Lung (tissue), 12 donors: ENCODE data around the gene AFDN. TPM values are rescaled to one million over a fixed set of nuclear protein-coding genes. Genes with fewer than 3 reads are reported as not detected.

Source experiments
- ATAC-seq: fragments of 200-7000 bp; cut with Tn5 transposase; one replicate; pipeline ENCODE4 v1.9.1; 2020; ENCODE audit warnings: moderate number of reproducible peaks; ENCODE audit not compliant: insufficient read depth, low FRiP score
- DNase-seq, 3 donors: peaks; one replicate each; pipeline ENCODE4 v3.0.0-alpha.2; 2013 to 2017
- H3K27ac ChIP-seq, 2 donors: one replicate each; pipeline ENCODE4 v1.5.1; 2013; ENCODE audit warnings: mild to moderate bottlenecking in 2 of 2, moderate library complexity in 2 of 2, control low read depth in 1 of 2, inconsistent platforms in 1 of 2, low read depth in 1 of 2, low read length in 1 of 2
- H3K27me3 ChIP-seq, 3 donors: one replicate each; pipeline ENCODE4 v1.5.1; 2013; ENCODE audit warnings: low read length in 2 of 3; ENCODE audit not compliant: control insufficient read depth in 3 of 3, insufficient read depth in 3 of 3
- H3K36me3 ChIP-seq, 4 donors: one replicate each; pipeline ENCODE4 v1.5.1; 2013; ENCODE audit warnings: low read length in 4 of 4, mild to moderate bottlenecking in 1 of 4, moderate library complexity in 1 of 4; ENCODE audit not compliant: control insufficient read depth in 4 of 4, insufficient read depth in 4 of 4
- H3K4me1 ChIP-seq, 5 donors: one replicate each; pipeline ENCODE4 v1.5.1; 2013; ENCODE audit warnings: low read length in 5 of 5, mild to moderate bottlenecking in 2 of 5, moderate library complexity in 1 of 5; ENCODE audit not compliant: control insufficient read depth in 5 of 5, insufficient read depth in 5 of 5
- H3K4me3 ChIP-seq: one replicate; pipeline ENCODE4 v1.5.1; 2013; ENCODE audit warnings: mild to moderate bottlenecking, control low read depth, moderate library complexity
- H3K9ac ChIP-seq, 2 donors: one replicate each; pipeline ENCODE4 v1.5.1; 2013; ENCODE audit warnings: low read length in 2 of 2, control low read depth in 1 of 2; ENCODE audit not compliant: insufficient read depth in 1 of 2
- H3K9me3 ChIP-seq, 4 donors: one replicate each; pipeline ENCODE4 v1.5.1; 2013; ENCODE audit warnings: low read length in 3 of 4, mild to moderate bottlenecking in 1 of 4, moderate library complexity in 1 of 4; ENCODE audit not compliant: control insufficient read depth in 4 of 4, insufficient read depth in 3 of 4
- CTCF ChIP-seq: IDR thresholded peaks from 2 replicates; pipeline ENCODE4 v1.5.1; 2012; ENCODE audit warnings: mild to moderate bottlenecking; ENCODE audit errors: control extremely low read depth, extremely low read depth
- WGBS, 2 donors: extraction: QIAGEN DNeasy Blood & Tissue Kit; methylation state at CpG; one replicate each; pipeline ENCODE4 v1.1.7; 2013; 5-methylcytosine and 5-hydroxymethylcytosine counted together
- polyA plus RNA-seq, 2 donors: library from polyadenylated mRNA; stranded (reverse); fragments of 200-250 nt; gene quantifications; one replicate each; pipeline ENCODE4 v1.2.1, GENCODE V29; 2013
- total RNA-seq, 2 donors: library from RNA; depleted of rRNA in 1 of 2; stranded (reverse); fragments of >200 nt in 1 of 2; gene quantifications; one replicate each; pipeline ENCODE4 v1.2.1, GENCODE V29; 2014 to 2021
- donor health status: control.
- donor health status: control.
- donor health status: Bipolar disorder and iron deficiency.
- donor health status: healthy.
- donor health status: DM: yes; HTN: yes; CAD: no.

Gene AFDN
- total and polyA plus RNA-seq, 4 donors: 47.6 to 407 (median 117) TPM

- Histone ChIP-seq H3K4me1 (peaks cover 0 to 2% (median 0%) of the 10 kb centered on the region in 5 donors), H3K27me3 (no peaks in the 10 kb centered on the region), H3K4me3 (no peak overlapping the region), H3K9me3 (no peaks in the 10 kb centered on the region), H3K9ac (no peak overlapping the region), H3K27ac (no peak overlapping the region), H3K36me3 (no peaks in the 10 kb centered on the region)
- no peak for TF ChIP-seq CTCF
- 77 to 78% methylated on average over 7 of the region's 7 CpGs for WGBS, 2 donors
- ATAC-seq: no peak
- no peak for DNase-seq
Observed at GRCh38 chr6:168004023-168004422, 177.3 kb downstream of the AFDN start.

- Histone ChIP-seq H3K27ac (no peak overlapping the region), H3K27me3 (no peaks in the 10 kb centered on the region), H3K4me1 (peaks cover 0 to 2% (median 0%) of the 10 kb centered on the region in 5 donors), H3K36me3 (no peaks in the 10 kb centered on the region), H3K4me3 (no peak overlapping the region), H3K9me3 (no peaks in the 10 kb centered on the region), H3K9ac (no peak overlapping the region)
- 94 to 95% methylated on average over 11 of the region's 11 CpGs for WGBS, 2 donors
- no peak for TF ChIP-seq CTCF
- DNase-seq: no peak
- no peak for ATAC-seq
Observed at GRCh38 chr6:168004945-168005344, 178.2 kb downstream of the AFDN start.

GRCh38 chr6:168005796-168006195 lies 179.1 kb downstream of the AFDN start:
- Histone ChIP-seq H3K9me3 (peaks cover 0 to 5% (median under 1%) of the 10 kb centered on the region in 4 donors), H3K27ac (no peak overlapping the region), H3K36me3 (no peaks in the 10 kb centered on the region), H3K27me3 (no peaks in the 10 kb centered on the region), H3K4me1 (peaks cover 0 to 2% (median 0%) of the 10 kb centered on the region in 5 donors), H3K9ac (no peak overlapping the region), H3K4me3 (no peak overlapping the region)
- ATAC-seq (no peak), DNase-seq (no peak)
- WGBS, 2 donors: 96 to 98% methylated on average over 6 of the region's 6 CpGs
- TF ChIP-seq CTCF: no peak

- ATAC-seq (peak; percentile 83), DNase-seq (peak in 1 of 3 donors; percentile 23)
- H3K36me3 ChIP-seq: no peaks in the 10 kb centered on the region
- peak overlapping the region in 1 of 2 donors; percentile 38 for H3K27ac ChIP-seq
- peaks cover 0 to 2% (median 0%) of the 10 kb centered on the region in 5 donors for H3K4me1 ChIP-seq
- no peak overlapping the region for H3K4me3 ChIP-seq
- peaks cover 0 to 13% (median 6%) of the 10 kb centered on the region in 4 donors for H3K9me3 ChIP-seq
- WGBS, 2 donors: 12 to 30% methylated on average over 3 of the region's 3 CpGs
- no peak for TF ChIP-seq CTCF
- H3K9ac ChIP-seq: no peak overlapping the region
- no peaks in the 10 kb centered on the region for H3K27me3 ChIP-seq
Observed at GRCh38 chr6:168007592-168008338, 181.1 kb downstream of the AFDN start.
